Ovary (tissue), 3 donors: ENCODE measurements around the gene USP46.

ENCODE experiments used
- EP300 ChIP-seq: sonication (generic); formaldehyde crosslinking; IDR thresholded peaks from one replicate; pipeline ENCODE4 v1.6.1; 2017; ENCODE audit warnings: antibody characterized with exemption
- POLR2A ChIP-seq: fragments of 450-650 bp; IDR thresholded peaks from one replicate; pipeline ENCODE4 v1.6.1; 2017; ENCODE audit warnings: antibody characterized with exemption, mild to moderate bottlenecking, moderate library complexity
- TF ChIP-seq, protein P1 (sequence below), 3 donors: fragments of 450-650 bp in 2 of 3; fragments of 200-600 bp in 1 of 3; IDR thresholded peaks; one replicate each; pipeline versions ENCODE4 v1.5.1 to v1.8.0; 2016 to 2022; ENCODE audit warnings: antibody characterized with exemption in 3 of 3, mild to moderate bottlenecking in 1 of 3
- donor health status: DM: no; HTN: no; CAD: no.

DNA sequence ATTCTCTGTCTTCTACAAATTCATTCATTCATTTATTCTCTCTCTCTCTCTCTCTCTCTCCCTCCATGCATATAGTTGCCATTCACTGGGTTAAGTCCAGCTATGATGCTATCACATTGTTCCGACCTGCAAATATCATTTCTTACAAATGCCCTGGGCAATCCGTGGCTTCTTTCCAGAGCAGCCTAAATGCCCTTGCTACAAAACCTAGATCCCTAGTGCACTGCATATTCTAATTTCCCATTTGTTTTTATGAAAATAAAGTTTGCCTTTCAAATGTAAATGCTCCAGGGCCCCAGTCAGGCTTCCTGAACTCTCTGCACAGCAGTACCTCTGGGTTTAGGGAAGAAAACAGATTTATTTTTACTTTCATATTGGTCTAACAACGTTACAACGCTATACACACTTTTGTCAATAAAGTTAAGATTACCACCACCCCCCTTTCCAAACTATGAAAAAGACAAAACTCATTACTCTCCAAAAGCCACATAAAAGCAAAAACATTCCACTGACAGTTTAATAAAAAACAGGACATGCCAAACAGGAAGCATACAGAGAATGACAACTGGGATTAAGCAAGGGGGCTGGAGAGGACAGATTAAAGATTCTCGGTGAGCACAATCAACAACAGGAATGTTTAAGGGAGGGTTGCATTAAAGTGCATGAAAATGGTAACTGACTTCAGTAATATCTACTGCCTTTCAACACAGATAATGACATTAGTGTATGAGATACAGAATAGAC is 104.3 kb downstream of the USP46 start:
- TF ChIP-seq, protein P1, sequence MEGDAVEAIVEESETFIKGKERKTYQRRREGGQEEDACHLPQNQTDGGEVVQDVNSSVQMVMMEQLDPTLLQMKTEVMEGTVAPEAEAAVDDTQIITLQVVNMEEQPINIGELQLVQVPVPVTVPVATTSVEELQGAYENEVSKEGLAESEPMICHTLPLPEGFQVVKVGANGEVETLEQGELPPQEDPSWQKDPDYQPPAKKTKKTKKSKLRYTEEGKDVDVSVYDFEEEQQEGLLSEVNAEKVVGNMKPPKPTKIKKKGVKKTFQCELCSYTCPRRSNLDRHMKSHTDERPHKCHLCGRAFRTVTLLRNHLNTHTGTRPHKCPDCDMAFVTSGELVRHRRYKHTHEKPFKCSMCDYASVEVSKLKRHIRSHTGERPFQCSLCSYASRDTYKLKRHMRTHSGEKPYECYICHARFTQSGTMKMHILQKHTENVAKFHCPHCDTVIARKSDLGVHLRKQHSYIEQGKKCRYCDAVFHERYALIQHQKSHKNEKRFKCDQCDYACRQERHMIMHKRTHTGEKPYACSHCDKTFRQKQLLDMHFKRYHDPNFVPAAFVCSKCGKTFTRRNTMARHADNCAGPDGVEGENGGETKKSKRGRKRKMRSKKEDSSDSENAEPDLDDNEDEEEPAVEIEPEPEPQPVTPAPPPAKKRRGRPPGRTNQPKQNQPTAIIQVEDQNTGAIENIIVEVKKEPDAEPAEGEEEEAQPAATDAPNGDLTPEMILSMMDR (IDR thresholded peaks at IDR 0.05) = no peak
- no peak for TF ChIP-seq POLR2A
- TF ChIP-seq EP300 = no peak
